RCC 7860 (cell line): ENCODE data around the gene GGN.
A peak's percentile ranks its signal among the peaks of the same experiment; 100 is the strongest.
"Not testable (repeated sequence)": the region's sequence is repeated elsewhere in the genome, so short reads cannot be mapped to it uniquely, and the experiment has no call there.

Experiments used
- DNase-seq: peaks from one replicate; pipeline ENCODE4 v3.0.0-alpha.2; 2015; ENCODE audit warnings: low spot score
- FAIRE-seq: peaks from 2 replicates; lab custom pipeline; 2012; peaks lifted over from hg19 to GRCh38; lab: Jason Lieb, UNC

The GGN gene

GRCh38 chr19:38367041-38367440, 20.8 kb downstream of the GGN start:
- no peak for FAIRE-seq

GRCh38 chr19:38362946-38363688, 24.7 kb downstream of the GGN start:
- not testable (repeated sequence) for DNase-seq, FAIRE-seq

More at GRCh38 chr19:38367041-38367440, 20.8 kb downstream of the GGN start:
- DNase-seq: no peak

- FAIRE-seq (no peak), DNase-seq (no peak)
Measured at GRCh38 chr19:38362076-38362945, 25.5 kb downstream of the GGN start.

GRCh38 chr19:38361633-38362075, 26.2 kb downstream of the GGN start:
- DNase-seq (no peak), FAIRE-seq (no peak)

GRCh38 chr19:38360839-38361631, 26.8 kb downstream of the GGN start:
- no peak for FAIRE-seq

DNA sequence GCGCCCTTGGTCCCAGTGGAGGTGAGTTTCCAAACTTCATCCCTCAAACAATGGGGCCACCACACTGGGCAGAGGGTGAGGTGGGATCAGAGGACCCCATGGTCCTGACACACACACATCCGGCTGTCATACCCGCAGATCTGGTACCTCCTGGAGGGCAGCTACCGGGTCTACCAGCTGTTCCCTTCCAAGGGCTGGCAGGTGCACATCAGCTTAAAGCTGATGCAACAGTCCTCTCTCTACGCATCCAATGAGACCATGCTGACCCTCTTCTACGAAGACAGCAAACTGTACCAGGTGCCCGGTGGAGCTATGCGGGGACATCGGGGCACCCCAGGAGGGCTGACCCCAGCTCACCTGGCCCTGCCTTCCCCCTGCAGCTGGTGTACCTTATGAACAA, 27.5 kb downstream of the GGN start:
- FAIRE-seq (no peak), DNase-seq (no peak)

More at GRCh38 chr19:38360839-38361631, 26.8 kb downstream of the GGN start:
- DNase-seq: no peak

- DNase-seq (no peak), FAIRE-seq (no peak)
Measured at GRCh38 chr19:38359242-38360021, 28.4 kb downstream of the GGN start.

- no peak for DNase-seq
- FAIRE-seq: no peak
Measured at GRCh38 chr19:38358071-38358470, 29.8 kb downstream of the GGN start.

GRCh38 chr19:38355728-38356725, 31.8 kb downstream of the GGN start:
- FAIRE-seq: no peak
- no peak for DNase-seq

GRCh38 chr19:38352611-38353010, 35.2 kb downstream of the GGN start:
- FAIRE-seq: no peak
- no peak for DNase-seq

DNA sequence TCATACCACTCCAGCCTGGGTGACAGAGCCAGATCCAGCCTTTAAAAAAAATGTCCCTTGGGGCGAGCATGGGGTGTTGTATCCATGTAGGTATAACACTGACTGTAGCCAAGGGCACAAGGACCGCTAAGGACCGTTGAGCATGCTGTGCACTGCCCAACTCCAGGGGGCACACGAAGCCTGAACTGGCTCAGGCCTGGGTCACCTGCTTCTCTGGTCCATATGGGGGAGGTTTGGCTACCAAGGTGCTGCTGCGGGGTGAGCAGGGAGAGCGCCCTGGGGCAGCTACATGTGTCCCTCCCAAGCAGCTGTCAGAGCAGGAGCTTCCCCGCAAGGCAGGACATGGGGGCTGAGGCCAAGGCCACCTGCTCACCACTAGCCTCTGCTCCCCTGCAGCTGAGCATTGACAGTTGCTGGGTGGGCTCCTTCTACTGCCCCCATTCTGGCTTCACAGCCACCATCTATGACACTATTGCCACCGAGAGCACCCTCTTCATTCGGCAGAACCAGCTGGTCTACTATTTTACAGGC, 35.9 kb downstream of the GGN start:
- DNase-seq (no peak), FAIRE-seq (no peak)

GRCh38 chr19:38350883-38351282, 37.0 kb downstream of the GGN start:
- DNase-seq (no peak), FAIRE-seq (no peak)

DNA sequence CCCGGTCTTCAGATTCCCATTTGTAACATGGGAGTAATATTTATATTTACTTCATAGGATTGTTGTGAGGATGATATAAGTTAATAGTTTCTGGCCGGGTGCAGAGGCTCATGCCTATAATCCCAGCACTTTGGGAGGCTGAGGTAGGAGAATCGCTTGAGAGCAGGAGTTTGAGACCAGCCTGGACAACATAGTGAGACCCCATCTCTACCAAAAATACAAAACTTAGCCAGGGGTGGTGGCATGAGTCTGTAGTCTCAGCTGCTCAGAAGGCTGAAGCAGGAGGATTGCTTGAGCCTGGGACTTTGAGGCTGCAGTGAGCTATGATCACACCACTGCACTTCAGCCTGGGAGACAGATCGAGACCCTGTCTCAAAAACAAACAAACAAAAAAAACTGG, 41.0 kb downstream of the GGN start:
- DNase-seq (no peak), FAIRE-seq (no peak)

GRCh38 chr19:38340927-38341326, 46.9 kb downstream of the GGN start:
- FAIRE-seq: no peak
- no peak for DNase-seq

GRCh38 chr19:38339011-38339410, 48.8 kb downstream of the GGN start:
- not testable (repeated sequence) for DNase-seq, FAIRE-seq

GRCh38 chr19:38337360-38337653, 50.5 kb downstream of the GGN start:
- no peak for DNase-seq
- no peak for FAIRE-seq

- DNase-seq (peak; percentile 79), FAIRE-seq (peak; percentile 44)
Measured at GRCh38 chr19:38336638-38337359, 51.0 kb downstream of the GGN start.

- peak; percentile 66 for FAIRE-seq
- peak; percentile 75 for DNase-seq
Measured at GRCh38 chr19:38335949-38336637, 51.7 kb downstream of the GGN start.
